VCaP (cell line): ENCODE results near the gene XPNPEP3.
A peak's percentile ranks its signal among the peaks of the same experiment; 100 is the strongest.

Experiments used
- H3K27ac ChIP-seq: fragments of 450-650 bp; 2 replicates; pipeline ENCODE4 v1.5.1; 2017
- TF ChIP-seq, protein P1 (sequence below): fragments of 450-650 bp; conservative IDR thresholded peaks from 2 replicates; pipeline ENCODE4 v1.5.1; 2017; ENCODE audit warnings: mild to moderate bottlenecking, moderate library complexity

The XPNPEP3 gene

DNA sequence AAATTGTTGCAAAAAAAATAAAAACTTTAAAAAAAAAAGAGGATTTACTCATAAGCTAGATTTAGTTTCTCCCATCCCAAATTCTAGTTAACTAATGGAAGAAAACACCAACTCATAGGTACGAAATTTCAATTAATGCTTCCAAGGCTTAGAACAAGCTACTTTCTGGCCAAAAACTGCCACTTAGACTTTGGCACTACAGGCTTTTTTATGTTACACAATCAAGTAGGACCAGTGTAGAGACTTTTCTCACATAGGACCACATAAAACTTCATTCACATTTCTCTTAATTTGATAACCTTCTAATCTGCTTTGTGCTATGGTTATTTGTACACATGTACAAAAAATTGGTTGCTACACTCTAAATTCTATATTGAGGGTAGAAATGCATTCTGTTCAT is 3.6 kb upstream of the XPNPEP3 start:
- TF ChIP-seq, protein P1, sequence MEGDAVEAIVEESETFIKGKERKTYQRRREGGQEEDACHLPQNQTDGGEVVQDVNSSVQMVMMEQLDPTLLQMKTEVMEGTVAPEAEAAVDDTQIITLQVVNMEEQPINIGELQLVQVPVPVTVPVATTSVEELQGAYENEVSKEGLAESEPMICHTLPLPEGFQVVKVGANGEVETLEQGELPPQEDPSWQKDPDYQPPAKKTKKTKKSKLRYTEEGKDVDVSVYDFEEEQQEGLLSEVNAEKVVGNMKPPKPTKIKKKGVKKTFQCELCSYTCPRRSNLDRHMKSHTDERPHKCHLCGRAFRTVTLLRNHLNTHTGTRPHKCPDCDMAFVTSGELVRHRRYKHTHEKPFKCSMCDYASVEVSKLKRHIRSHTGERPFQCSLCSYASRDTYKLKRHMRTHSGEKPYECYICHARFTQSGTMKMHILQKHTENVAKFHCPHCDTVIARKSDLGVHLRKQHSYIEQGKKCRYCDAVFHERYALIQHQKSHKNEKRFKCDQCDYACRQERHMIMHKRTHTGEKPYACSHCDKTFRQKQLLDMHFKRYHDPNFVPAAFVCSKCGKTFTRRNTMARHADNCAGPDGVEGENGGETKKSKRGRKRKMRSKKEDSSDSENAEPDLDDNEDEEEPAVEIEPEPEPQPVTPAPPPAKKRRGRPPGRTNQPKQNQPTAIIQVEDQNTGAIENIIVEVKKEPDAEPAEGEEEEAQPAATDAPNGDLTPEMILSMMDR: no peak
- peak overlapping the region; percentile 98 for H3K27ac ChIP-seq

- TF ChIP-seq, protein P1: no peak
- peak overlapping the region; percentile 98 for H3K27ac ChIP-seq
Measured at GRCh38 chr22:40853961-40854360, 3.0 kb upstream of the XPNPEP3 start.

- peak overlapping the region; percentile 98 for H3K27ac ChIP-seq
- TF ChIP-seq, protein P1: no peak
Measured at GRCh38 chr22:40855071-40855978, 1.6 kb upstream of the XPNPEP3 start.

- peak overlapping the region; percentile 98 for H3K27ac ChIP-seq
- TF ChIP-seq, protein P1: no peak
Measured at GRCh38 chr22:40855979-40856512, 902 bp upstream of the XPNPEP3 start.

GRCh38 chr22:40857309-40857855 is 434 bp downstream of the XPNPEP3 start:
- peak overlapping the region; percentile 98 for H3K27ac ChIP-seq
- TF ChIP-seq, protein P1: no peak

DNA sequence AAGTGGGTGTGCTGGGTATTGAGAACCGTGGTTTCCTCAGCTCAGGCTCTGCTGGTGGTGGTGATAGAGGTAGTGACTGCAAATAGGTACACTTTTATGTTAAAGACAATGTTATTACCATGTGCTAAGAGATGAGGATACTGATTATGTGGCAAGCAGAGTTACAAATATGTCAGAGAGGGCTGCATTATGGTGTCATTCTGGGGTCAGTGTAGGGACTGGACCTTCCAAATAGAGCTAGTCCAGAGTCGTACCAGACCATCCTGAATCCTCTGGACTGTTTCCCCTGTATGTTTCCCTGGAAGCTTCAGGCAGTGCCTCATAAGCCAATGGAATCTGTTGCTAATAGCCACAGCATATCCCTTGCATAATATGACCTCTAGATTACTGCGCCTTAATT is 5.1 kb downstream of the XPNPEP3 start, which contains the start of gene DNAJB7:
DNAJB7 (minus strand) TSS at position 101 of the 400 bp plus-strand sequence. CDS start 119 bp downstream, outside the sequence.
- H3K27ac ChIP-seq: no peak within 1 kb of the TSS
- TF ChIP-seq, protein P1: no peak

- no peak overlapping the region for H3K27ac ChIP-seq
- TF ChIP-seq, protein P1: no peak
Measured at GRCh38 chr22:40862537-40862936, 5.6 kb downstream of the XPNPEP3 start.
